Body of pancreas (tissue), 4 donors: ENCODE measurements around the gene PTCD1. TPM values are rescaled to one million over a fixed set of nuclear protein-coding genes. Genes with fewer than 3 reads are reported as not detected.

Experiments
- ATAC-seq: fragments of 150-250 bp; one replicate; pipeline ENCODE4 v1.9.1; 2016
- DNase-seq, 4 donors: peaks; one replicate each; pipeline ENCODE4 v3.0.0-alpha.2; 2019
- H3K27ac ChIP-seq, 4 donors: fragments of 200-600 bp; sonication (generic); 1 replicate in 3 of 4; 2 replicates in 1 of 4; pipeline versions ENCODE4 v1.5.1 to v1.6.1; 2016 to 2019; ENCODE audit warnings: mild to moderate bottlenecking in 1 of 4, mixed read lengths in 1 of 4, moderate library complexity in 1 of 4
- H3K27me3 ChIP-seq, 2 donors: fragments of 200-600 bp; sonication (generic); one replicate each; pipeline ENCODE4 v1.6.0; 2016; ENCODE audit warnings: mild to moderate bottlenecking in 1 of 2
- H3K36me3 ChIP-seq, 2 donors: fragments of 200-600 bp; sonication (generic); replicated peaks in 1 of 2; 2 replicates each; pipeline ENCODE4 v1.5.1; 2016; ENCODE audit warnings: low read depth in 2 of 2; ENCODE audit not compliant: insufficient read depth in 1 of 2
- H3K4me1 ChIP-seq: fragments of 200-600 bp; sonication (generic); one replicate; pipeline ENCODE4 v1.6.0; 2016
- H3K4me3 ChIP-seq, 2 donors: fragments of 200-600 bp; sonication (generic); 1 replicate in 1 of 2; 2 replicates in 1 of 2; pipeline ENCODE4 v1.5.1; 2016 to 2019
- H3K9me3 ChIP-seq, 3 donors: fragments of 200-600 bp; sonication (generic); 1 replicate in 2 of 3; 2 replicates in 1 of 3; pipeline ENCODE4 v1.5.1; 2016
- POLR2A ChIP-seq, 3 donors: fragments of 450-650 bp; IDR thresholded peaks; one replicate each; pipeline ENCODE4 v1.6.1; 2016; ENCODE audit warnings: antibody characterized with exemption in 3 of 3, mild to moderate bottlenecking in 2 of 3
- WGBS, 2 donors: methylation state at CpG; one replicate each; pipeline ENCODE4 v1.1.5; 2017; 5-methylcytosine and 5-hydroxymethylcytosine counted together
- intact Hi-C: fragments of 100-400 bp; cut with DNase I; formaldehyde crosslinking; loops from one replicate; pipeline ENCODE4 v1.15.1; 2023
- total RNA-seq, 2 donors: library from RNA; depleted of rRNA; stranded (reverse); fragments of >200 nt; gene quantifications; one replicate each; pipeline ENCODE4 v1.1.0, GENCODE V29; 2016
- TF ChIP-seq, protein P1 (sequence below), 7 experiments: fragments of 450-650 bp in 4 of 7; fragments of 200-600 bp in 3 of 7; sonication (generic) in 3 of 7; IDR thresholded peaks; one replicate each; pipeline ENCODE4 v1.5.1; 2016 to 2019; ENCODE audit warnings: antibody characterized with exemption in 7 of 7

PTCD1 gene, protein sequence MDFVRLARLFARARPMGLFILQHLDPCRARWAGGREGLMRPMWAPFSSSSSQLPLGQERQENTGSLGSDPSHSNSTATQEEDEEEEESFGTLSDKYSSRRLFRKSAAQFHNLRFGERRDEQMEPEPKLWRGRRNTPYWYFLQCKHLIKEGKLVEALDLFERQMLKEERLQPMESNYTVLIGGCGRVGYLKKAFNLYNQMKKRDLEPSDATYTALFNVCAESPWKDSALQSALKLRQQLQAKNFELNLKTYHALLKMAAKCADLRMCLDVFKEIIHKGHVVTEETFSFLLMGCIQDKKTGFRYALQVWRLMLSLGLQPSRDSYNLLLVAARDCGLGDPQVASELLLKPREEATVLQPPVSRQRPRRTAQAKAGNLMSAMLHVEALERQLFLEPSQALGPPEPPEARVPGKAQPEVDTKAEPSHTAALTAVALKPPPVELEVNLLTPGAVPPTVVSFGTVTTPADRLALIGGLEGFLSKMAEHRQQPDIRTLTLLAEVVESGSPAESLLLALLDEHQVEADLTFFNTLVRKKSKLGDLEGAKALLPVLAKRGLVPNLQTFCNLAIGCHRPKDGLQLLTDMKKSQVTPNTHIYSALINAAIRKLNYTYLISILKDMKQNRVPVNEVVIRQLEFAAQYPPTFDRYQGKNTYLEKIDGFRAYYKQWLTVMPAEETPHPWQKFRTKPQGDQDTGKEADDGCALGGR
- total RNA-seq = 1 to 10 TPM; 1.6 to 3.4 TPM

DNA sequence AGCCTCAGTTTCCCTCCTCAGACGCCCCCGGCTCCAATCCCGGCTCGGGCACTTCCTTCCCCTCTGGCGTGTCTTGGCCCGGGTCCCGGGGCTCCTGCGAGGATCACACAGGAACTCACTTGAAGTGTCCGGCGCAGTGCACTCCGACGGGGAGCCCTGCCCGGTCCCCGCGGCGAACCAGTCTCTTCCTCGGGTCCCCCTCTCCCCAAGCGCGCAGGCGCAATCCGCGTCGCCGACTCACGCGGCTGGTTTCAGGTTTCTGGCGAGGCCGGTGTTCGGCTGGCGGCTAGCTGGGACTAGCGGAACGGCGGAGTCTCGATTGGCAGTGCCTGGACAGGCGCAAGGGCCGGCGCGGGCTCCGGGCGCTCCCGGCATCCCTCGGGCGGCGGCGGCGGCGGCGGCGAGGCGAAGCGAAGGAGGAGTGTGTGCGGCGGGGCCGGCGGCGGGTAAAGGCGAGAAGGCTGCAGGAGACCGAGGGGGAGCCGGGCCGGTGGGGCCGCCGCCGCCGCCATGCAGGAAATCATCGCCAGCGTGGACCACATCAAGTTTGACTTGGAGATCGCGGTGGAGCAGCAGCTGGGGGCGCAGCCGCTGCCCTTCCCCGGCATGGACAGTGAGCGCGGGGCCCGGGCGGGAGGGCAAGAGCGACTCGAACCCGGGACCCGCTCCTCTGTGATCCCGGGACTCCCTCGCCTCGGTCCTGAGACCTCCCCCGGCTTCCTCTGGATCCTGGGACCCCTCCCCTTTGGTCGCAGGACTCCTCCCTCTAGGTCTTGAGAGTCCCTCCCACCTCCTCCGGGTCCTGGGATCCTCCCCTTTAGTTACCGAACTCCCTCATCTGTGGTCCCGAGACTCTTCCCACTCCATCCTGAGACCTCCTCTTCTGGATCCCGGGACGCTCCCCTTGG is at the start of gene PTCD1, which contains the start of gene CPSF4:
Gene PTCD1 (minus strand): TSS at position 226 of the 908 bp plus-strand sequence. CDS start 3,556 bp downstream, outside the sequence.
Gene CPSF4 (plus strand): TSS at position 371 of the 908 bp plus-strand sequence. CDS start 140 bp downstream, at position 511.
- Histone ChIP-seq H3K27ac (peak within 1 kb of the TSS; percentile 62 to 83 (median 74)), H3K4me3 (peak within 1 kb of the TSS; percentile 62 to 74), H3K36me3 (peaks cover 0 to 2% of the 10 kb centered on the region in 2 donors), H3K4me1 (peaks cover 19% of the 10 kb centered on the region), H3K9me3 (no peaks in the 10 kb centered on the region), H3K27me3 (no peaks in the 10 kb centered on the region)
- intact Hi-C loops = no loop called here
- WGBS, 2 donors = 0% methylated on average over 9 to 87 of the region's 89 CpGs
- ATAC-seq (peak; percentile 98), DNase-seq (peak; percentile 94 to 97 (median 96))
- TF ChIP-seq, protein P1, sequence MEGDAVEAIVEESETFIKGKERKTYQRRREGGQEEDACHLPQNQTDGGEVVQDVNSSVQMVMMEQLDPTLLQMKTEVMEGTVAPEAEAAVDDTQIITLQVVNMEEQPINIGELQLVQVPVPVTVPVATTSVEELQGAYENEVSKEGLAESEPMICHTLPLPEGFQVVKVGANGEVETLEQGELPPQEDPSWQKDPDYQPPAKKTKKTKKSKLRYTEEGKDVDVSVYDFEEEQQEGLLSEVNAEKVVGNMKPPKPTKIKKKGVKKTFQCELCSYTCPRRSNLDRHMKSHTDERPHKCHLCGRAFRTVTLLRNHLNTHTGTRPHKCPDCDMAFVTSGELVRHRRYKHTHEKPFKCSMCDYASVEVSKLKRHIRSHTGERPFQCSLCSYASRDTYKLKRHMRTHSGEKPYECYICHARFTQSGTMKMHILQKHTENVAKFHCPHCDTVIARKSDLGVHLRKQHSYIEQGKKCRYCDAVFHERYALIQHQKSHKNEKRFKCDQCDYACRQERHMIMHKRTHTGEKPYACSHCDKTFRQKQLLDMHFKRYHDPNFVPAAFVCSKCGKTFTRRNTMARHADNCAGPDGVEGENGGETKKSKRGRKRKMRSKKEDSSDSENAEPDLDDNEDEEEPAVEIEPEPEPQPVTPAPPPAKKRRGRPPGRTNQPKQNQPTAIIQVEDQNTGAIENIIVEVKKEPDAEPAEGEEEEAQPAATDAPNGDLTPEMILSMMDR (IDR thresholded peaks at IDR 0.05) = peak in 1 of 7 experiments; percentile 25
- peak; percentile 34 to 67 (median 64) for TF ChIP-seq POLR2A (IDR thresholded peaks at IDR 0.05)

DNA sequence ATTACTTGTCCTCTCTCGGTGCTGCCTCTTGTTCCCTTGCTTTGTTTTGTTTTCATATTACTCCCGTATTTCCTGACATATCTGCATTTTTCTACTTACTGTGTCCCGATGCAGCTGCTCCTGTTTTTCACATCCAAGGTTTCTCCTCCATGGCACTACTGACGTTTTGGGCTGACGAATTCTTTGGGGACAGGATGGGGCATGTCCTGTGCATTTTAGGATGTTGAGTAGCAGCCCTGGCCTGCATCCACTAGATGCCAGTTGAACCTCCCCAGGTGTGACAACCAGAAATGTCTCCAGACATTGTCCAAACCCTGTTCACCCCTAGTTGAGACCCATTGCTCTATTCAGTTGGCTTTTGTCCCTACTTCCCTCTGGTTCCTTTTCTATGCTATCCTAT is 46.5 kb upstream of the PTCD1 start:
- WGBS, 2 donors = 82 to 83% methylated on average over 5 of the region's 5 CpGs
- Histone ChIP-seq H3K4me3 (no peak overlapping the region), H3K36me3 (peaks cover 0 to 3% of the 10 kb centered on the region in 2 donors), H3K27me3 (no peaks in the 10 kb centered on the region), H3K27ac (no peak overlapping the region), H3K4me1 (no peaks in the 10 kb centered on the region), H3K9me3 (no peaks in the 10 kb centered on the region)
- ATAC-seq (no peak), DNase-seq (no peak)
- TF ChIP-seq POLR2A (IDR thresholded peaks at IDR 0.05) = no peak
- TF ChIP-seq, protein P1 (IDR thresholded peaks at IDR 0.05) = no peak
- intact Hi-C loops = no loop called here

DNA sequence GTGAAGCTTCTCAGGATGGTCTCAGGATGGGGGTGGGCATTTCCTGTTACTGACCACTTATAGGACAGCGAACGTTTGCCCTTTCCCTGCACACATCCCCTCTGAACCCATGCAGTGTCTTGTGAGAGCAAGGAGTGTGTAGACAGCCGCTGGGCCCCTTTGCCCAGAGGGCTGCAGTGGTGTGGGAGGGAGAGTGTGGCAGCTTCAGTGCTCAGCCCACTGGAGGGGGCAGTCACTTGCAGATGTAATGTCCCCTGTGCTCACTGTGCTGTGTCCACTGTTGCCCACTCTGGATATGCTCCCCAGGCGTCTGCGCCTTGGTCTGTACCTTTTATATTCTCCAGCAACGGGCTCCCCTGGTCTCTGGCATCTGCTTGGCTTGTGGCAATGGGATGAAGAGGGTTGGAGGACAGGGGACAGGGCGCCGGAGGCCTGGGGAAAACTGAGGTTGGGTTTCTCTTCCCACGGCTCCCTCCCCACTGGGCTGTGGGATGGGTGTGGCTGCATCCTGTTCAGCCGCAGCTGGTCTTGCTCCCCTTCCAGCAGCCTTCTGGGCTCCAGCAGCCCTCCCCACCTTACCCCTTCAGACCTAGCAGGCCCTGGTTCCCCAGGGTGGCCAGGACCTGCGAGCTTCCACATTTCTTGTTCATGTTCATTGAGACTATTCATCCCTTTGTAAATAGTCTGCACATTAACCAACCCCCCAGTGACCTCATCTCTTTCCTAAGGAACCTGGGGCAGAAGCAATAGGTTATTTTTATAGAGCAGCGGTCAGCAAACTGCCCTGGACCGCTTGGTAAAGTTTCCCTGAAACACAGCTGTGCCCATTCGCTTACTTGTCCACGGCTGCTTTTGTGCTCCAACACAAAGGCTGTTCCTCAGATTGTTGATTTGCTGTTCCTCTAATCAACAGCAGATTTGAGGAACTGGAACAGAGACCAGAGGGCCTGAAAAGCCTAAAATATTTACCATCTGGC is 40.2 kb upstream of the PTCD1 start:
- peaks cover 3% of the 10 kb centered on the region for H3K4me1 ChIP-seq
- no peaks in the 10 kb centered on the region for H3K27me3 ChIP-seq
- peaks cover 0 to 2% of the 10 kb centered on the region in 2 donors for H3K36me3 ChIP-seq
- no peak for ATAC-seq
- 82 to 84% methylated on average over 15 of the region's 15 CpGs for WGBS, 2 donors
- H3K9me3 ChIP-seq = no peaks in the 10 kb centered on the region
- no peak overlapping the region for H3K27ac ChIP-seq
- intact Hi-C loops = no loop called here
- H3K4me3 ChIP-seq = no peak overlapping the region
- TF ChIP-seq, protein P1 (IDR thresholded peaks at IDR 0.05) = no peak
- no peak for TF ChIP-seq POLR2A (IDR thresholded peaks at IDR 0.05)
- no peak for DNase-seq

DNA sequence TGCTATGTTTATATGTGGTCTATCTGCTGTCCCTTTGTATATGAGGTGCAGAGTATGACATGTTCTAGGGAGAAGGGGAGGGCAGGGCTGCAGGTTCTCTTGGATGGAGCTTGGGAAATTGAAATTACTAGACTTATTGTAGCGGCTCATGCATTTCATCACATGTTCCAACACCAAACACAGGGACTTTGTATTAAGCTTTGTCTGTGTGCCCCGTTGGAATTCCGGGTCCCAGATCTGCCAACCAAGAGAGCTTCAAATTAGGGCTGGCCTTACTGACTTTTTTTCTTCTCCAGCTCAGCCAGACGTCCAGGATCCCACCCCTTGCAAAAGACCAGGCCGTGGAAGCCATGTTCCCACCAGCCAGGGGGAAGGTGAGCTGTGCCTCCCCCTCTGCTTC is 37.5 kb upstream of the PTCD1 start:
- Histone ChIP-seq H3K4me3 (no peak overlapping the region), H3K27ac (no peak overlapping the region), H3K36me3 (no peaks in the 10 kb centered on the region), H3K9me3 (no peaks in the 10 kb centered on the region), H3K4me1 (peaks cover 12% of the 10 kb centered on the region), H3K27me3 (no peaks in the 10 kb centered on the region)
- TF ChIP-seq, protein P1 (IDR thresholded peaks at IDR 0.05) = no peak
- no peak for TF ChIP-seq POLR2A (IDR thresholded peaks at IDR 0.05)
- DNase-seq = no peak
- intact Hi-C loops = no loop called here
- ATAC-seq = no peak
- 74 to 83% methylated on average over 5 of the region's 5 CpGs for WGBS, 2 donors
